BLaER1 (cell line): ENCODE measurements around the gene SCP2D1.

Experiments
- H3K27ac ChIP-seq: shearing (Covaris generic); formaldehyde crosslinking; 2 replicates; pipeline ENCODE4 v1.8.1; 2022
- H3K27me3 ChIP-seq: shearing (Covaris generic); formaldehyde crosslinking; 2 replicates; pipeline ENCODE4 v1.8.1; 2022
- H3K36me3 ChIP-seq: shearing (Covaris generic); formaldehyde crosslinking; 2 replicates; pipeline ENCODE4 v1.8.1; 2022
- H3K4me1 ChIP-seq: shearing (Covaris generic); formaldehyde crosslinking; 2 replicates; pipeline ENCODE4 v1.8.1; 2022
- H3K4me2 ChIP-seq: shearing (Covaris generic); formaldehyde crosslinking; 2 replicates; pipeline ENCODE4 v1.8.1; 2022
- H3K4me3 ChIP-seq: shearing (Covaris generic); formaldehyde crosslinking; 2 replicates; pipeline ENCODE4 v1.8.1; 2022
- H3K9ac ChIP-seq: shearing (Covaris generic); formaldehyde crosslinking; 2 replicates; pipeline ENCODE4 v1.8.1; 2022
- H3K9me3 ChIP-seq: shearing (Covaris generic); formaldehyde crosslinking; 2 replicates; pipeline ENCODE4 v1.8.1; 2022
- H4K20me1 ChIP-seq: shearing (Covaris generic); formaldehyde crosslinking; 2 replicates; pipeline ENCODE4 v1.8.1; 2022
- Cebpa-rat ChIP-seq: shearing (Covaris generic); IDR thresholded peaks from 2 replicates; pipeline ENCODE4 v1.8.1; 2022

The SCP2D1 gene

GRCh38 chr20:18857640-18858039, 44.1 kb downstream of the SCP2D1 start:
- Histone ChIP-seq H3K4me3 (no peak overlapping the region), H4K20me1 (no peaks in the 10 kb centered on the region), H3K27me3 (no peaks in the 10 kb centered on the region), H3K9ac (no peak overlapping the region), H3K4me2 (no peak overlapping the region), H3K27ac (no peak overlapping the region), H3K4me1 (no peaks in the 10 kb centered on the region), H3K36me3 (no peaks in the 10 kb centered on the region), H3K9me3 (peaks cover 22% of the 10 kb centered on the region)
- no peak for TF ChIP-seq Cebpa-rat

- Histone ChIP-seq H3K9me3 (peaks cover 22% of the 10 kb centered on the region), H3K36me3 (no peaks in the 10 kb centered on the region), H3K27ac (no peak overlapping the region), H3K4me3 (no peak overlapping the region), H3K4me1 (no peaks in the 10 kb centered on the region), H3K27me3 (no peaks in the 10 kb centered on the region), H3K9ac (no peak overlapping the region), H3K4me2 (no peak overlapping the region), H4K20me1 (no peaks in the 10 kb centered on the region)
- no peak for TF ChIP-seq Cebpa-rat
Observed at GRCh38 chr20:18858816-18859215, 45.2 kb downstream of the SCP2D1 start.
